Activated naive CD8-positive, alpha-beta T cell treated with anti-CD3 and anti-CD28 coated beads for 36 hours (primary cell): ENCODE results near the gene GOLGA7B. TPM values are rescaled to one million over a fixed set of nuclear protein-coding genes. Genes with fewer than 3 reads are reported as not detected.
A peak's percentile ranks its signal among the peaks of the same experiment; 100 is the strongest.

Source experiments
- DNase-seq: peaks from one replicate; pipeline ENCODE4 v3.0.0; 2021
- H3K27ac Mint-ChIP-seq: one replicate; pipeline ENCODE4 v1.8.0; 2022; ENCODE audit warnings: mild to moderate bottlenecking, moderate library complexity, mixed read lengths
- H3K27me3 Mint-ChIP-seq: one replicate; pipeline ENCODE4 v1.8.0; 2022; ENCODE audit warnings: mild to moderate bottlenecking, mixed read lengths
- H3K36me3 Mint-ChIP-seq: one replicate; pipeline ENCODE4 v1.8.0; 2021; ENCODE audit warnings: mild to moderate bottlenecking, mixed read lengths
- H3K4me1 Mint-ChIP-seq: one replicate; pipeline ENCODE4 v1.8.0; 2021; ENCODE audit warnings: mixed read lengths
- H3K4me3 Mint-ChIP-seq: one replicate; pipeline ENCODE4 v1.8.0; 2022; ENCODE audit warnings: mild to moderate bottlenecking, moderate library complexity, mixed read lengths
- H3K9me3 Mint-ChIP-seq: one replicate; pipeline ENCODE4 v1.8.0; 2022; ENCODE audit warnings: mixed read lengths
- total RNA-seq, 2 experiments: library from RNA; stranded (reverse); gene quantifications; one replicate each; pipeline ENCODE4 v1.2.3, GENCODE V29; 2021

Gene GOLGA7B
- total RNA-seq, 2 experiments from 2014 or later, result 0.80 to 0.90 TPM

GRCh38 chr10:97869091-97870042, 19.7 kb downstream of the GOLGA7B start:
- Mint-ChIP-seq H3K4me1 (peaks cover 12% of the 10 kb centered on the region), H3K9me3 (no peaks in the 10 kb centered on the region), H3K27ac (peak overlapping the region; percentile 63), H3K4me3 (peak overlapping the region; percentile 47), H3K36me3 (no peaks in the 10 kb centered on the region), H3K27me3 (no peaks in the 10 kb centered on the region)
- peak; percentile 84 for DNase-seq

- Mint-ChIP-seq H3K4me3 (no peak overlapping the region), H3K9me3 (no peaks in the 10 kb centered on the region), H3K27ac (no peak overlapping the region), H3K36me3 (no peaks in the 10 kb centered on the region), H3K27me3 (peaks cover 3% of the 10 kb centered on the region), H3K4me1 (peaks cover 12% of the 10 kb centered on the region)
- no peak for DNase-seq
These were observed 21.3 kb downstream of the GOLGA7B start for GRCh38 chr10:97870990-97871389.

GRCh38 chr10:97873569-97873968, 23.9 kb downstream of the GOLGA7B start:
- peaks cover 12% of the 10 kb centered on the region for H3K4me1 Mint-ChIP-seq
- no peaks in the 10 kb centered on the region for H3K36me3 Mint-ChIP-seq
- H3K27me3 Mint-ChIP-seq, result peaks cover 3% of the 10 kb centered on the region
- no peak overlapping the region for H3K4me3 Mint-ChIP-seq
- no peak overlapping the region for H3K27ac Mint-ChIP-seq
- DNase-seq, result no peak
- no peaks in the 10 kb centered on the region for H3K9me3 Mint-ChIP-seq

- Mint-ChIP-seq H3K4me1 (peaks cover 5% of the 10 kb centered on the region), H3K36me3 (no peaks in the 10 kb centered on the region), H3K4me3 (no peak overlapping the region), H3K27me3 (peaks cover 3% of the 10 kb centered on the region), H3K9me3 (no peaks in the 10 kb centered on the region), H3K27ac (no peak overlapping the region)
- DNase-seq, result no peak
These were observed 24.7 kb downstream of the GOLGA7B start for GRCh38 chr10:97874332-97874731.

GRCh38 chr10:97875391-97875790, 25.7 kb downstream of the GOLGA7B start:
- Mint-ChIP-seq H3K36me3 (no peaks in the 10 kb centered on the region), H3K4me3 (no peak overlapping the region), H3K27ac (no peak overlapping the region), H3K4me1 (no peaks in the 10 kb centered on the region), H3K9me3 (no peaks in the 10 kb centered on the region), H3K27me3 (peaks cover 3% of the 10 kb centered on the region)
- DNase-seq, result no peak

GRCh38 chr10:97876402-97876801, 26.8 kb downstream of the GOLGA7B start:
- no peaks in the 10 kb centered on the region for H3K4me1 Mint-ChIP-seq
- no peak for DNase-seq
- no peak overlapping the region for H3K4me3 Mint-ChIP-seq
- H3K9me3 Mint-ChIP-seq, result no peaks in the 10 kb centered on the region
- H3K27me3 Mint-ChIP-seq, result peaks cover 3% of the 10 kb centered on the region
- no peaks in the 10 kb centered on the region for H3K36me3 Mint-ChIP-seq
- H3K27ac Mint-ChIP-seq, result no peak overlapping the region

GRCh38 chr10:97879241-97879640, 29.6 kb downstream of the GOLGA7B start:
- no peaks in the 10 kb centered on the region for H3K36me3 Mint-ChIP-seq
- peaks cover 3% of the 10 kb centered on the region for H3K27me3 Mint-ChIP-seq
- H3K4me3 Mint-ChIP-seq, result no peak overlapping the region
- DNase-seq, result no peak
- no peak overlapping the region for H3K27ac Mint-ChIP-seq
- H3K4me1 Mint-ChIP-seq, result no peaks in the 10 kb centered on the region
- H3K9me3 Mint-ChIP-seq, result no peaks in the 10 kb centered on the region

- no peaks in the 10 kb centered on the region for H3K36me3 Mint-ChIP-seq
- H3K27me3 Mint-ChIP-seq, result no peaks in the 10 kb centered on the region
- no peaks in the 10 kb centered on the region for H3K9me3 Mint-ChIP-seq
- DNase-seq, result no peak
- no peaks in the 10 kb centered on the region for H3K4me1 Mint-ChIP-seq
- H3K27ac Mint-ChIP-seq, result no peak overlapping the region
- no peak overlapping the region for H3K4me3 Mint-ChIP-seq
These were observed 30.5 kb downstream of the GOLGA7B start for GRCh38 chr10:97880109-97880508.

- H3K27me3 Mint-ChIP-seq, result no peaks in the 10 kb centered on the region
- H3K9me3 Mint-ChIP-seq, result no peaks in the 10 kb centered on the region
- H3K36me3 Mint-ChIP-seq, result no peaks in the 10 kb centered on the region
- H3K27ac Mint-ChIP-seq, result no peak overlapping the region
- H3K4me1 Mint-ChIP-seq, result no peaks in the 10 kb centered on the region
- no peak for DNase-seq
- H3K4me3 Mint-ChIP-seq, result no peak overlapping the region
These were observed 32.8 kb downstream of the GOLGA7B start for GRCh38 chr10:97882142-97883091.

- DNase-seq, result no peak
- no peak overlapping the region for H3K4me3 Mint-ChIP-seq
- no peaks in the 10 kb centered on the region for H3K4me1 Mint-ChIP-seq
- no peaks in the 10 kb centered on the region for H3K9me3 Mint-ChIP-seq
- H3K36me3 Mint-ChIP-seq, result no peaks in the 10 kb centered on the region
- H3K27me3 Mint-ChIP-seq, result no peaks in the 10 kb centered on the region
- H3K27ac Mint-ChIP-seq, result no peak overlapping the region
These were observed 33.4 kb downstream of the GOLGA7B start for GRCh38 chr10:97883092-97883485.

- Mint-ChIP-seq H3K9me3 (no peaks in the 10 kb centered on the region), H3K36me3 (no peaks in the 10 kb centered on the region), H3K4me3 (no peak overlapping the region), H3K27ac (no peak overlapping the region), H3K4me1 (no peaks in the 10 kb centered on the region), H3K27me3 (no peaks in the 10 kb centered on the region)
- no peak for DNase-seq
These were observed 36.6 kb downstream of the GOLGA7B start for GRCh38 chr10:97886286-97886685.

GRCh38 chr10:97887399-97887798, 37.8 kb downstream of the GOLGA7B start:
- Mint-ChIP-seq H3K4me1 (no peaks in the 10 kb centered on the region), H3K27me3 (no peaks in the 10 kb centered on the region), H3K36me3 (no peaks in the 10 kb centered on the region), H3K4me3 (no peak overlapping the region), H3K9me3 (no peaks in the 10 kb centered on the region), H3K27ac (no peak overlapping the region)
- DNase-seq, result no peak

- Mint-ChIP-seq H3K36me3 (no peaks in the 10 kb centered on the region), H3K27me3 (no peaks in the 10 kb centered on the region), H3K27ac (no peak overlapping the region), H3K9me3 (no peaks in the 10 kb centered on the region), H3K4me3 (no peak overlapping the region), H3K4me1 (no peaks in the 10 kb centered on the region)
- no peak for DNase-seq
These were observed 38.5 kb downstream of the GOLGA7B start for GRCh38 chr10:97888134-97888533.

- Mint-ChIP-seq H3K4me3 (no peak overlapping the region), H3K27me3 (no peaks in the 10 kb centered on the region), H3K4me1 (no peaks in the 10 kb centered on the region), H3K9me3 (no peaks in the 10 kb centered on the region), H3K27ac (no peak overlapping the region), H3K36me3 (no peaks in the 10 kb centered on the region)
- peak; percentile 11 for DNase-seq
These were observed 39.1 kb downstream of the GOLGA7B start for GRCh38 chr10:97888641-97889262.
